H9 (cell line): ENCODE data around the gene ANK3. TPM values are rescaled to one million over a fixed set of nuclear protein-coding genes. Genes with fewer than 3 reads are reported as not detected.

Source experiments
- DNase-seq: peaks from one replicate; pipeline ENCODE4 v3.0.0-alpha.2; 2017
- H2AFZ ChIP-seq: one replicate; pipeline ENCODE4 v1.6.1; 2013; ENCODE audit warnings: mild to moderate bottlenecking, low read length, control low read depth, moderate library complexity
- H2AK5ac ChIP-seq: 2 replicates; pipeline ENCODE4 v1.6.1; 2013; ENCODE audit warnings: low read length, control low read depth, mixed read lengths; ENCODE audit not compliant: insufficient read length
- H2BK120ac ChIP-seq: one replicate; pipeline ENCODE4 v1.6.1; 2013; ENCODE audit warnings: low read depth, mild to moderate bottlenecking, low read length, control low read depth, inconsistent platforms; ENCODE audit not compliant: poor library complexity, severe bottlenecking
- H2BK12ac ChIP-seq: 2 replicates; pipeline ENCODE4 v1.6.1; 2013; ENCODE audit warnings: low read length, control low read depth, mixed read lengths, low read depth; ENCODE audit not compliant: insufficient read length
- H2BK15ac ChIP-seq: 2 replicates; pipeline ENCODE4 v1.6.1; 2013; ENCODE audit warnings: low read depth, low read length, control low read depth
- H2BK20ac ChIP-seq: one replicate; pipeline ENCODE4 v1.6.1; 2013; ENCODE audit warnings: low read depth, mild to moderate bottlenecking, low read length, control low read depth, inconsistent platforms; ENCODE audit not compliant: poor library complexity, severe bottlenecking
- H2BK5ac ChIP-seq: 2 replicates; pipeline ENCODE4 v1.6.1; 2013; ENCODE audit warnings: low read length, control low read depth, mixed read lengths; ENCODE audit not compliant: insufficient read length
- H3K14ac ChIP-seq: 2 replicates; pipeline ENCODE4 v1.6.1; 2013; ENCODE audit warnings: low read length, control low read depth; ENCODE audit not compliant: insufficient read depth
- H3K18ac ChIP-seq: 2 replicates; pipeline ENCODE4 v1.6.1; 2013; ENCODE audit warnings: low read depth, mild to moderate bottlenecking, mixed read lengths, low read length, control low read depth; ENCODE audit not compliant: insufficient read length
- H3K23ac ChIP-seq: 2 replicates; pipeline ENCODE4 v1.6.1; 2013; ENCODE audit warnings: low read length, control low read depth, mixed read lengths, low read depth; ENCODE audit not compliant: insufficient read length
- H3K23me2 ChIP-seq: 2 replicates; pipeline ENCODE4 v1.6.1; 2013; ENCODE audit warnings: low read depth, mild to moderate bottlenecking, mixed read lengths, low read length, control low read depth; ENCODE audit not compliant: insufficient read length, poor library complexity, severe bottlenecking
- H3K27ac ChIP-seq: 2 replicates; pipeline ENCODE4 v1.5.1; 2013; ENCODE audit warnings: low read length, control low read depth, mixed read lengths, low read depth; ENCODE audit not compliant: insufficient read length
- H3K27me3 ChIP-seq: 2 replicates; pipeline ENCODE4 v1.6.1; 2013; ENCODE audit warnings: low read length, control low read depth, inconsistent platforms; ENCODE audit not compliant: insufficient read depth
- H3K4ac ChIP-seq: 2 replicates; pipeline ENCODE4 v1.6.1; 2013; ENCODE audit warnings: low read depth, mild to moderate bottlenecking, control low read depth, inconsistent platforms, low read length, moderate library complexity
- H3K4me1 ChIP-seq: 2 replicates; pipeline ENCODE4 v1.6.1; 2013; ENCODE audit warnings: low read length, control low read depth, inconsistent platforms; ENCODE audit not compliant: insufficient read depth
- H3K4me2 ChIP-seq: 2 replicates; pipeline ENCODE4 v1.6.1; 2013; ENCODE audit warnings: low read length, control low read depth, mixed read lengths; ENCODE audit not compliant: insufficient read length, insufficient read depth
- H3K56ac ChIP-seq: 2 replicates; pipeline ENCODE4 v1.6.1; 2013; ENCODE audit warnings: low read depth, mild to moderate bottlenecking, mixed read lengths, low read length, control low read depth; ENCODE audit not compliant: insufficient read length
- H3K79me1 ChIP-seq: 2 replicates; pipeline ENCODE4 v1.6.1; 2013; ENCODE audit warnings: low read depth, mild to moderate bottlenecking, moderate library complexity, low read length, control low read depth, inconsistent platforms; ENCODE audit not compliant: insufficient read depth, poor library complexity, severe bottlenecking
- H3K79me2 ChIP-seq: 2 replicates; pipeline ENCODE4 v1.6.1; 2013; ENCODE audit warnings: low read length, control low read depth, inconsistent platforms; ENCODE audit not compliant: insufficient read depth
- H3K9ac ChIP-seq: 2 replicates; pipeline ENCODE4 v1.6.1; 2013; ENCODE audit warnings: low read length, control low read depth, mixed read lengths; ENCODE audit not compliant: insufficient read length; ENCODE audit errors: extremely low read depth
- H3K9me3 ChIP-seq: one replicate; pipeline ENCODE4 v1.6.1; 2013; ENCODE audit warnings: low read depth, low read length, inconsistent platforms; ENCODE audit not compliant: control insufficient read depth
- H3T11ph ChIP-seq: one replicate; pipeline ENCODE4 v1.6.1; 2013; ENCODE audit warnings: mild to moderate bottlenecking, low read length, control low read depth, inconsistent platforms
- H4K20me1 ChIP-seq: one replicate; pipeline ENCODE4 v1.6.1; 2013; ENCODE audit not compliant: control insufficient read depth, insufficient read length, insufficient read depth
- H4K5ac ChIP-seq: 2 replicates; pipeline ENCODE4 v1.6.1; 2013; ENCODE audit warnings: low read depth, mild to moderate bottlenecking, mixed read lengths, low read length, control low read depth; ENCODE audit not compliant: insufficient read length
- H4K8ac ChIP-seq: replicated peaks from 2 replicates; pipeline ENCODE4 v1.6.1; 2013; ENCODE audit warnings: low read length, control low read depth, mixed read lengths, low read depth; ENCODE audit not compliant: insufficient read length
- H4K91ac ChIP-seq: 2 replicates; pipeline ENCODE4 v1.6.1; 2013; ENCODE audit warnings: low read depth, mild to moderate bottlenecking, moderate library complexity, mixed read lengths, low read length, control low read depth; ENCODE audit not compliant: insufficient read length
- H3K27ac Mint-ChIP-seq, 3 experiments: 2 replicates in 2 of 3; 3 replicates in 1 of 3; pipeline ENCODE4 v1.8.0; 2020 to 2021; ENCODE audit warnings: mixed read lengths in 3 of 3, mild to moderate bottlenecking in 1 of 3, moderate library complexity in 1 of 3
- H3K27me3 Mint-ChIP-seq: 2 replicates; pipeline ENCODE4 v1.8.0; 2021; ENCODE audit warnings: low read depth, mild to moderate bottlenecking, moderate library complexity, mixed read lengths
- H3K36me3 Mint-ChIP-seq, 3 experiments: 2 replicates in 2 of 3; 3 replicates in 1 of 3; pipeline ENCODE4 v1.8.0; 2020 to 2021; ENCODE audit warnings: low read depth in 3 of 3, mixed read lengths in 3 of 3; ENCODE audit not compliant: insufficient read depth in 1 of 3
- H3K4me1 Mint-ChIP-seq, 2 experiments: 2 replicates each; pipeline ENCODE4 v1.8.0; 2020; ENCODE audit warnings: mixed read lengths in 2 of 2
- H3K4me3 Mint-ChIP-seq, 2 experiments: 2 replicates in 1 of 2; 3 replicates in 1 of 2; pipeline ENCODE4 v1.8.0; 2020 to 2021; ENCODE audit warnings: mild to moderate bottlenecking in 2 of 2, mixed read lengths in 2 of 2, moderate library complexity in 1 of 2
- H3K9me3 Mint-ChIP-seq, 2 experiments: 2 replicates in 1 of 2; 3 replicates in 1 of 2; pipeline ENCODE4 v1.8.0; 2020; ENCODE audit warnings: mild to moderate bottlenecking in 2 of 2, mixed read lengths in 2 of 2, moderate library complexity in 1 of 2
- CTCF ChIP-seq: fragments of 200-600 bp; sonication (generic); conservative IDR thresholded peaks from 3 replicates; pipeline ENCODE4 v1.8.0; 2021; ENCODE audit warnings: antibody characterized with exemption, mild to moderate bottlenecking
- WGBS: extraction: QIAGEN DNeasy Blood & Tissue Kit; methylation state at CpG from one replicate; pipeline ENCODE4 v1.1.7; 2013; ENCODE audit warnings: missing lambda C conversion rate, low lambda C conversion rate, mixed read lengths; ENCODE audit not compliant: insufficient read length; ENCODE audit errors: extremely low coverage; 5-methylcytosine and 5-hydroxymethylcytosine counted together
- total RNA-seq: library from RNA; stranded (reverse); gene quantifications from 2 replicates; pipeline ENCODE4 v1.2.1, GENCODE V29; 2021

The ANK3 gene
- total RNA-seq, 1 experiment from 2014 or later = 59.6 TPM

GRCh38 chr10:60305380-60305892 lies 84.2 kb downstream of the ANK3 start:
- H3K27me3 ChIP-seq = no peaks in the 10 kb centered on the region
- no peak overlapping the region for H2AFZ ChIP-seq
- no peak for TF ChIP-seq CTCF
- H2BK15ac ChIP-seq = no peak overlapping the region
- no peak overlapping the region for H4K5ac ChIP-seq
- no peak for DNase-seq
- H2AK5ac ChIP-seq = no peak overlapping the region
- no peaks in the 10 kb centered on the region for H3K9me3 ChIP-seq
- no peak overlapping the region for H3K23ac ChIP-seq
- Mint-ChIP-seq H3K27me3 (no peaks in the 10 kb centered on the region), H3K36me3 (no peaks in the 10 kb centered on the region), H3K4me3 (no peak overlapping the region), H3K27ac (peak overlapping the region in 1 of 3 experiments; percentile 1; a peak in 1 of 7 replicates), H3K9me3 (no peaks in the 10 kb centered on the region), H3K4me1 (peaks cover 7 to 12% of the 10 kb centered on the region in 2 experiments)
- H3K4ac ChIP-seq = no peak overlapping the region
- H3K9ac ChIP-seq = no peak overlapping the region
- H2BK12ac ChIP-seq = no peak overlapping the region
- H4K8ac ChIP-seq = no peak overlapping the region
- H4K20me1 ChIP-seq = no peaks in the 10 kb centered on the region
- 0 out of 2 replicates have a peak overlapping the region, but pooled peaks have one; percentile 57 for H3K14ac ChIP-seq
- no peaks in the 10 kb centered on the region for H3K79me1 ChIP-seq
- no peak overlapping the region for H2BK120ac ChIP-seq
- no peaks in the 10 kb centered on the region for H3K23me2 ChIP-seq
- no peak overlapping the region for H4K91ac ChIP-seq
- WGBS = no CpG with 5 or more reads among the region's 5 CpGs
- H3K56ac ChIP-seq = no peak overlapping the region
- H3K4me1 ChIP-seq = 0 out of 2 replicates have a peak, but pooled peaks cover 2% of the 10 kb centered on the region
- no peak overlapping the region for H2BK5ac ChIP-seq
- no peak overlapping the region for H2BK20ac ChIP-seq
- no peak overlapping the region for H3K18ac ChIP-seq
- no peak overlapping the region for H3T11ph ChIP-seq
- no peak overlapping the region for H3K4me2 ChIP-seq
- no peak overlapping the region for H3K27ac ChIP-seq
- no peaks in the 10 kb centered on the region for H3K79me2 ChIP-seq
